Trophoblast cell (in vitro differentiated cells and primary cell): ENCODE data around the gene TSPEAR. TPM values are rescaled to one million over a fixed set of nuclear protein-coding genes. Genes with fewer than 3 reads are reported as not detected.

Experiments used
- DNase-seq, 2 donors: peaks; one replicate each; pipeline ENCODE4 v3.0.0-alpha.2; 2016
- H2AFZ ChIP-seq: 2 replicates; pipeline ENCODE4 v1.6.1; 2013; ENCODE audit warnings: low read length, moderate library complexity, mild to moderate bottlenecking; ENCODE audit not compliant: insufficient read depth, poor library complexity
- H2AK5ac ChIP-seq: 2 replicates; pipeline ENCODE4 v1.6.1; 2013; ENCODE audit warnings: mild to moderate bottlenecking, low read length
- H2BK120ac ChIP-seq: 2 replicates; pipeline ENCODE4 v1.6.1; 2013; ENCODE audit warnings: low read length, mild to moderate bottlenecking, moderate library complexity; ENCODE audit not compliant: insufficient read depth, poor library complexity
- H2BK12ac ChIP-seq: 2 replicates; pipeline ENCODE4 v1.6.1; 2013; ENCODE audit warnings: mild to moderate bottlenecking, low read length, moderate library complexity
- H2BK5ac ChIP-seq: 2 replicates; pipeline ENCODE4 v1.6.1; 2013; ENCODE audit warnings: low read length, low read depth, moderate library complexity, mild to moderate bottlenecking; ENCODE audit not compliant: poor library complexity
- H3K14ac ChIP-seq: 2 replicates; pipeline ENCODE4 v1.6.1; 2013; ENCODE audit warnings: mild to moderate bottlenecking, low read length
- H3K18ac ChIP-seq: 2 replicates; pipeline ENCODE4 v1.6.1; 2013; ENCODE audit warnings: mild to moderate bottlenecking, low read length
- H3K23ac ChIP-seq: 2 replicates; pipeline ENCODE4 v1.6.1; 2013; ENCODE audit warnings: low read length
- H3K27ac ChIP-seq: 2 replicates; pipeline ENCODE4 v1.5.1; 2013; ENCODE audit warnings: low read depth, mild to moderate bottlenecking, inconsistent platforms, low read length, moderate library complexity
- H3K27me3 ChIP-seq: 2 replicates; pipeline ENCODE4 v1.6.1; 2013; ENCODE audit warnings: inconsistent platforms, mild to moderate bottlenecking, low read length, moderate library complexity; ENCODE audit not compliant: insufficient read depth
- H3K36me3 ChIP-seq, 2 experiments: 1 replicate in 1 of 2; 2 replicates in 1 of 2; pipeline ENCODE4 v1.6.1; 2013; ENCODE audit warnings: low read length in 2 of 2, mild to moderate bottlenecking in 2 of 2, moderate library complexity in 1 of 2; ENCODE audit not compliant: insufficient read depth in 2 of 2, control insufficient read depth in 1 of 2
- H3K4ac ChIP-seq: 2 replicates; pipeline ENCODE4 v1.6.1; 2013; ENCODE audit warnings: low read depth, mild to moderate bottlenecking, low read length, moderate library complexity
- H3K4me1 ChIP-seq, 2 experiments: 1 replicate in 1 of 2; 2 replicates in 1 of 2; pipeline ENCODE4 v1.6.1; 2013; ENCODE audit warnings: low read length in 2 of 2, mild to moderate bottlenecking in 2 of 2, moderate library complexity in 1 of 2; ENCODE audit not compliant: insufficient read depth in 2 of 2, control insufficient read depth in 1 of 2
- H3K4me2 ChIP-seq: 2 replicates; pipeline ENCODE4 v1.6.1; 2013; ENCODE audit warnings: inconsistent platforms, mild to moderate bottlenecking, low read length, moderate library complexity
- H3K4me3 ChIP-seq: 2 replicates; pipeline ENCODE4 v1.5.1; 2013; ENCODE audit warnings: mild to moderate bottlenecking, low read depth, low read length, inconsistent platforms
- H3K79me1 ChIP-seq: one replicate; pipeline ENCODE4 v1.6.1; 2013; ENCODE audit warnings: low read length
- H3K79me2 ChIP-seq: 2 replicates; pipeline ENCODE4 v1.6.1; 2013; ENCODE audit warnings: low read length, mild to moderate bottlenecking; ENCODE audit not compliant: control insufficient read depth, insufficient read depth, poor library complexity
- H3K9ac ChIP-seq: 2 replicates; pipeline ENCODE4 v1.6.1; 2013; ENCODE audit warnings: mild to moderate bottlenecking, low read length
- H3K9me3 ChIP-seq: 2 replicates; pipeline ENCODE4 v1.6.1; 2013; ENCODE audit warnings: low read depth, mild to moderate bottlenecking, control low read depth, inconsistent platforms, low read length; ENCODE audit not compliant: insufficient read depth
- H4K12ac ChIP-seq: 2 replicates; pipeline ENCODE4 v1.6.1; 2013; ENCODE audit warnings: low read depth, mild to moderate bottlenecking, low read length, moderate library complexity
- H4K8ac ChIP-seq: 2 replicates; pipeline ENCODE4 v1.6.1; 2013; ENCODE audit warnings: low read depth, mild to moderate bottlenecking, low read length, moderate library complexity
- H4K91ac ChIP-seq: one replicate; pipeline ENCODE4 v1.6.1; 2013; ENCODE audit warnings: low read depth, mild to moderate bottlenecking, low read length, moderate library complexity
- WGBS: extraction: QIAGEN DNeasy Blood & Tissue Kit; methylation state at CpG from one replicate; pipeline ENCODE4 v1.1.7; 2013; ENCODE audit warnings: missing lambda C conversion rate; ENCODE audit not compliant: insufficient read length, insufficient coverage; ENCODE audit errors: extremely low coverage; 5-methylcytosine and 5-hydroxymethylcytosine counted together
- polyA plus RNA-seq: library from polyadenylated mRNA; stranded (reverse); fragments of 200-250 nt; gene quantifications from 2 replicates; pipeline ENCODE4 v1.2.3, GENCODE V29; 2013

TSPEAR gene
- polyA plus RNA-seq = not detected in 2 replicates

DNA sequence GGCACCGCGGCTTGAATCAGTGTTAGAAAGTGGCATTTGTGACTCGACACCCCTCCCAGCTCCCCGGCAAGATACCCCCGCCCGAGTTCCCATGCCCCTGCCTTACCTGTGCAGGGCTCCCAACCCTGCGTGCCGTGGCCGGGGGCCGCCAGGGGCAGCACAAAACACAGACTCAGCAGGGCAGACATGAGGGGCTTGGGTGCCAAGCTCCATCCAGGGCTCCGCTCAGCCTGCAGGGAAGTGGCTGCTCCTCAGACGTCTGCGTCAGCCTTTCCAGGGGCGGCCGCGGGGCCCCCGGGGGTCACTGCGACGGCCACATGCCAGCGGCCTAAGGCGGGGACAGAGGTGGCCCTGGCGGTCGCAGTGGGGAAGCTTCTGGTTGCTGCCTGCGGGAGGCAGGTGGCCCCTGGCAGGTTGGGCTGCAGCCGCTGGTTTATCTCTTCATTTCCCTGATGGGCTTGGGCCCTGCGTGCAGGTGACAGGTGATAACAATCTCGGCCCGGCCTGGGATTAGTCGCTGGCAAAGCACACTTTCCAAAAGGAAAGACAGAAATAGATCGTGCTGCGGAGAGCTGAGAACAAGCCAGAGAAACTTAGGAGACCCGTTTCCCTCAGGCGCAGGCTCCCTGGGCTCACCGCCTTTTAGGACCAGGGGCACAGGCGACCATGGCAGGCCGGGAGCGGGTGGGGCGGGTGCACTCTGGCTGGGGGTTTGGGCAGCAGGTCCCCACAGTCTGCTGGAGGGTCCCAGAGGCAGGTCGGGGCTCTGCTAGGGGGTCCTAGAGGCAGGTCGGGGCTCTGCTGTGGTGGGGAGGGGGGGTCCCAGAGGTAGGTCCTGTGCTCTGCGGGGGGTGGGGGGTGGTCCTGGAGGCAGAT lies at the start of gene TSPEAR:
TSPEAR (minus strand) TSS at position 246 of the 876 bp plus-strand sequence; CDS start at position 188, 58 bp downstream.
- no peak within 1 kb of the TSS for H4K8ac ChIP-seq
- H3K14ac ChIP-seq = no peak within 1 kb of the TSS
- H2BK5ac ChIP-seq = no peak within 1 kb of the TSS
- peaks cover 4% of the 10 kb centered on the region for H3K9me3 ChIP-seq
- H3K4me2 ChIP-seq = no peak within 1 kb of the TSS
- peak in 1 of 2 donors; percentile 6 for DNase-seq
- H3K9ac ChIP-seq = no peak within 1 kb of the TSS
- no peak within 1 kb of the TSS for H3K4ac ChIP-seq
- H3K27ac ChIP-seq = no peak within 1 kb of the TSS
- peaks cover 0 to 7% of the 10 kb centered on the region in 2 experiments for H3K4me1 ChIP-seq
- H3K4me3 ChIP-seq = no peak within 1 kb of the TSS
- H2BK12ac ChIP-seq = no peak within 1 kb of the TSS
- no peak within 1 kb of the TSS for H4K12ac ChIP-seq
- no peaks in the 10 kb centered on the region for H3K79me1 ChIP-seq
- H3K23ac ChIP-seq = no peak within 1 kb of the TSS
- no peaks in the 10 kb centered on the region for H3K36me3 ChIP-seq
- H2BK120ac ChIP-seq = no peak within 1 kb of the TSS
- no peak within 1 kb of the TSS for H3K18ac ChIP-seq
- no CpG with 5 or more reads among the region's 41 CpGs for WGBS
- H3K79me2 ChIP-seq = no peaks in the 10 kb centered on the region
- no peak within 1 kb of the TSS for H2AK5ac ChIP-seq
- H2AFZ ChIP-seq = no peak within 1 kb of the TSS
- H3K27me3 ChIP-seq = peaks cover 65% of the 10 kb centered on the region
- H4K91ac ChIP-seq = no peak within 1 kb of the TSS

DNA sequence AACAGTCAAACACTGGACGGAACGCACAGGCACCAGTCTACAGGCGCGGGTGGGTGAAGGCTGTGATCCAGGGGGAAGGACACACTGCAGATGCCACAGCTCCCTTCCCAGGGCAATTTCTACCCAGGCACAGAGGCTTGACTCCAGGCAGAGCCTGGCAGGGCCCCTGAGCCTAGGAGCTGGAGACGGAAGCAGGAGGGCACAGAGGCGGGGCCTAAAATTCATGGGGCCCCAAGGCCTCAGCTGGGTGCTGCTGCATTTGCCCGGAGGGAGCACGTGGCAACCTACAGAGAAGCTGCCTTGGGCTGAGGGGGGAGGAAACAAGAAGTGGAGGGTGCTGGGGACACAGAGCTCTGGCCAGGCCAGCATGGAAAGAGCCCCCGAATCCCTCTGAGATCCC lies 49.0 kb upstream of the TSPEAR start:
- Histone ChIP-seq H3K4me1 (no peaks in the 10 kb centered on the region), H2AFZ (no peak overlapping the region), H2BK5ac (no peak overlapping the region), H4K91ac (no peak overlapping the region), H2AK5ac (no peak overlapping the region), H3K27me3 (no peaks in the 10 kb centered on the region), H3K4me2 (no peak overlapping the region), H4K12ac (no peak overlapping the region), H3K23ac (no peak overlapping the region), H3K14ac (no peak overlapping the region), H3K79me2 (no peaks in the 10 kb centered on the region), H3K9me3 (peaks cover 7% of the 10 kb centered on the region), H3K18ac (no peak overlapping the region), H3K9ac (no peak overlapping the region), H4K8ac (no peak overlapping the region), H3K36me3 (no peaks in the 10 kb centered on the region), H3K27ac (no peak overlapping the region), H3K4ac (no peak overlapping the region), H2BK12ac (no peak overlapping the region), H3K79me1 (no peaks in the 10 kb centered on the region), H2BK120ac (no peak overlapping the region), H3K4me3 (no peak overlapping the region)
- no CpG with 5 or more reads among the region's 9 CpGs for WGBS
- DNase-seq = no peak

DNA sequence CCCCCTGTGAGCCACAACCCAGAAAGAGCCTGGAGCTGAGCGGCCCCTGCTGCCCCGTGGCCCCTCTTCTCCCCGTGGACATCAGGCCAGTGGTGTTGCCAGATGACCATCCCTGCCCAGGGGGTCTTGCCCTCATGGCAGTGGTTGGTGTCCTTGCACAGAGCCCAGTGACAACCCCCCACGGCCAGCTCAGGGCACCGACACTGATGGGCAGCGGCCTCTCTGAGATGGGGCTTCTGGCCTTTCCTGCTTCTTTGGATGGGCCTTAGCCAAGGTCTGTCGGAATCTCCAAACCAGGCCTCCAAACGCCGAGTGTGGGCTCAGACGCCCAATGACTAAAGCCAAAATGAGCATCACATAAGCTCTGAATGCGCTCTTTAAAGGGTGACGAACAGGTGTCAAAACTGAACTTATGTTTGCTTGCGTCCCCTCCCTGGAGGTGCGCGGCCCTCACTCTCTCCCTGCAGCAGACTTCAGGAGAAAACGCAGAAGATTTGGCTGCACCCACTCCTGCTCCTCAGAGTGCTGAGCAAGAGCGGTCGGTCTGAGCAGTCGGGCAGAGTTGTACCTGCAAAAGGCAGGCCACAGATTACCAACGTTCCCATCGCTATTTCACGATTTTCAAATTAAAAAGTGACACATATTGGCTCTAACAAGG lies 48.4 kb upstream of the TSPEAR start:
- Histone ChIP-seq H3K4me1 (no peaks in the 10 kb centered on the region), H3K27ac (no peak overlapping the region), H4K8ac (no peak overlapping the region), H4K91ac (no peak overlapping the region), H3K79me2 (no peaks in the 10 kb centered on the region), H3K4me3 (no peak overlapping the region), H3K9ac (no peak overlapping the region), H2BK12ac (no peak overlapping the region), H2BK120ac (no peak overlapping the region), H3K4ac (no peak overlapping the region), H4K12ac (no peak overlapping the region), H3K18ac (no peak overlapping the region), H3K79me1 (no peaks in the 10 kb centered on the region), H3K14ac (no peak overlapping the region), H2AFZ (no peak overlapping the region), H3K36me3 (no peaks in the 10 kb centered on the region), H3K9me3 (peaks cover 7% of the 10 kb centered on the region), H3K27me3 (no peaks in the 10 kb centered on the region), H3K4me2 (no peak overlapping the region), H2BK5ac (no peak overlapping the region), H3K23ac (no peak overlapping the region), H2AK5ac (no peak overlapping the region)
- DNase-seq = no peak
- no CpG with 5 or more reads among the region's 22 CpGs for WGBS

DNA sequence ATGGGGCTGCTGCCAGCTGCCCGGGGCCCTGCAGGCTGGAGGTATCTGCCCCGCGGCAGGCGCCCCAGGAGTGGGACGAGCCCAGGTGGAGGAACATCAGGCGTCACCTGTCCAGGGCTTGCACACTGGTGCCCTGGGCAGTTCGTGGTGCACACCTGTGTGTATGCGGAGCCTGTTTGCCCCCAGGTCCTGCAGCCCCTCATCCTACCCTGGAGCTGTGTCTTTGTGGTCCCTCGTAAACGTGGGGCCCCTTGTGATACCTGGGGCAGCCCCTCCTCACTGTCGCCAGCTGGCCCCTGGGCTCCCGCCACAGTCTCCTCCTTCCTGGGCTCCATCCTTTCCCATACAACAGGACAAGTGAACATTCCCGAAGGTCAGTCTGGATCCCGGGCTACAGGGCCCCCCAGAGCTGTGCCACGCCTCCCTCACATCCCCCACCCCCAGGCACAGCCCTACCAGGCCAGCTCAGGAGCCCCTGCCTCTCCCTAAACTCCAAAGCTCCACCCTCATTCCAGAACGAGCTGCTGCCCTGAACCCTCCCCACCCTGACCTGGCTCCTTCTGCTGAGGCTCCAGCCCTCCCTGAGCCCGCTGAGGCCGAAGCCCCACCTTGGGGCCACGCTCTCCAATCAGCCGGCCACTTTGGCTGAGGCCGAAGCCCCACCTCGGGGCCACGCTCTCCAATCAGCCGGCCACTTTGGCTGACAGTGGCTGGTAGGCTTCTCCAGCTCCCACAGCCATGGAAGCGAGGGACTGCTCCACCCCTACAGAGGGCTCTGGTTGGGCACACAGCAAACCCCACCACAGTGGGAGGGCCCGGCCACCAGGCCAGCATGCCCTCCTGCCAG lies 47.6 kb upstream of the TSPEAR start:
- no peak overlapping the region for H4K12ac ChIP-seq
- peaks cover 7% of the 10 kb centered on the region for H3K9me3 ChIP-seq
- no peak overlapping the region for H3K23ac ChIP-seq
- no peak overlapping the region for H3K4ac ChIP-seq
- H4K8ac ChIP-seq = no peak overlapping the region
- no peak overlapping the region for H4K91ac ChIP-seq
- H2AFZ ChIP-seq = no peak overlapping the region
- no peak overlapping the region for H3K14ac ChIP-seq
- no peak overlapping the region for H3K18ac ChIP-seq
- no peaks in the 10 kb centered on the region for H3K79me1 ChIP-seq
- H2BK5ac ChIP-seq = no peak overlapping the region
- no peaks in the 10 kb centered on the region for H3K36me3 ChIP-seq
- H3K27ac ChIP-seq = no peak overlapping the region
- H2BK120ac ChIP-seq = no peak overlapping the region
- no peak overlapping the region for H3K9ac ChIP-seq
- no peak overlapping the region for H2BK12ac ChIP-seq
- no peaks in the 10 kb centered on the region for H3K79me2 ChIP-seq
- H3K4me2 ChIP-seq = no peak overlapping the region
- no peak overlapping the region for H2AK5ac ChIP-seq
- no peak for DNase-seq
- no peak overlapping the region for H3K4me3 ChIP-seq
- H3K4me1 ChIP-seq = no peaks in the 10 kb centered on the region
- no CpG with 5 or more reads among the region's 26 CpGs for WGBS
- no peaks in the 10 kb centered on the region for H3K27me3 ChIP-seq
